HG03039 (cell line): Measurements from ENCODE around the gene CABLES1.
"Not testable (repeated sequence)": the region's sequence is repeated elsewhere in the genome, so short reads cannot be mapped to it uniquely, and the experiment has no call there.

Experiments used
- ATAC-seq: cut with Tn5 transposase; IDR thresholded peaks from one replicate; pipeline ENCODE4 v1.9.1; 2021; ENCODE audit warnings: mild to moderate bottlenecking, moderate library complexity; ENCODE audit not compliant: unreplicated experiment

The CABLES1 gene

GRCh38 chr18:23281626-23282436 lies 146.5 kb downstream of the CABLES1 start:
- ATAC-seq, result no peak

- no peak for ATAC-seq
These were observed 147.1 kb downstream of the CABLES1 start for GRCh38 chr18:23282437-23282781.

- ATAC-seq, result no peak
These were observed 148.7 kb downstream of the CABLES1 start for GRCh38 chr18:23283916-23284430.

GRCh38 chr18:23284629-23285028 lies 149.3 kb downstream of the CABLES1 start:
- no peak for ATAC-seq

- ATAC-seq, result not testable (repeated sequence)
These were observed 150.3 kb downstream of the CABLES1 start for GRCh38 chr18:23285581-23285980.

GRCh38 chr18:23291456-23292205 lies 156.3 kb downstream of the CABLES1 start:
- ATAC-seq, result no peak

GRCh38 chr18:23300231-23300805 lies 165.0 kb downstream of the CABLES1 start:
- no peak for ATAC-seq

GRCh38 chr18:23301972-23302371 lies 166.7 kb downstream of the CABLES1 start:
- no peak for ATAC-seq

GRCh38 chr18:23302511-23302850 lies 167.2 kb downstream of the CABLES1 start:
- ATAC-seq, result no peak

GRCh38 chr18:23302851-23303527 lies 167.7 kb downstream of the CABLES1 start:
- no peak for ATAC-seq

- ATAC-seq, result no peak
These were observed 171.5 kb downstream of the CABLES1 start for GRCh38 chr18:23306822-23307221.

GRCh38 chr18:23307567-23308295 lies 172.4 kb downstream of the CABLES1 start:
- no peak for ATAC-seq
